ENCODE measurements around the gene LHX2.

The LHX2 gene

DNA sequence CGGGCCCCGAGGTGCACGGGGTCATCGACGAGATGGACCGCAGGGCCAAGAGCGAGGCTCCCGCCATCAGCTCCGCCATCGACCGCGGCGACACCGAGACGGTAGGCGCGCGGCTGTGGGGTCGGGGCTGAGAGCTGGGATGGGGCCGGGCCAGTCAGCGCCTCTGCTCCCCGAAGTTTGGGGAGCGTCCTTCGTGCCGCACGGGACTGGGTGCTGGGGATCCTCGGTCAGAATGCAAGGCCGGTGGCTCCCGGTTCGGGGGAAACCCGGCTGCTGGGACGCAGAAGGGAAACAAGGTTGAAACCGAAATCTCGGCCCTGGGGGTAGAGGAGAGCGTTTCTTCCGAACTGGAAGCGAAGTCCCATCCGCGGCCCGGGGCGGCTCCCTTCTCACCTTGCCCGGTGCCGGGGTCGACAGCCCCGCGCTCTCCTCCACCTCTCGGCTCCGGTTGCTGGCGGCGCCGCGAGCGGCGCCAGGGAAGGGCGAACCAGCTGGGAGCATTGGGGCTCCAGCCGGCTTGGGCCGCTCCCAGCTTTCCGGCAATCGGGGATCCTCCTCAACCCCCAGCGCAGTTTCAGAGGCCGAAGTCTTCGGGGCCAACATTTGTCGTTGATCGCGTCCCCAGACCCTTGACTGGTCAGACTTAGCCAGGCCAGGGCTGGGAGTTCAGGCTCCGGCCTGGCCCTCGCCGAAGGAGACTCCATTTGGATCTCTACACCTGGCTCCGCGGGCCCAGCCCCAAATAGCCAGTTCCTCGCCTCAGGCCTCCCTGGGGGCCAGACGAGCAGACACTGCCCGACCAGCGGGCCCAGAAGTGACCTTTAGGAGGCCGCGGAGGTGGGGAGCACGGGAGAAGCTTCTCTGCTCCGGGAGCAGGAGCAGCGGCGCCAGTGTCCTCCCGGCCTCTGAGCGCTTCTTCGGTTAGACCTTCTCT, 1.1 kb downstream of the LHX2 start:
- FAIRE-seq (no peak), DNase-seq (ENCODE audit: insufficient read length, low spot score) (no peak)

DNA sequence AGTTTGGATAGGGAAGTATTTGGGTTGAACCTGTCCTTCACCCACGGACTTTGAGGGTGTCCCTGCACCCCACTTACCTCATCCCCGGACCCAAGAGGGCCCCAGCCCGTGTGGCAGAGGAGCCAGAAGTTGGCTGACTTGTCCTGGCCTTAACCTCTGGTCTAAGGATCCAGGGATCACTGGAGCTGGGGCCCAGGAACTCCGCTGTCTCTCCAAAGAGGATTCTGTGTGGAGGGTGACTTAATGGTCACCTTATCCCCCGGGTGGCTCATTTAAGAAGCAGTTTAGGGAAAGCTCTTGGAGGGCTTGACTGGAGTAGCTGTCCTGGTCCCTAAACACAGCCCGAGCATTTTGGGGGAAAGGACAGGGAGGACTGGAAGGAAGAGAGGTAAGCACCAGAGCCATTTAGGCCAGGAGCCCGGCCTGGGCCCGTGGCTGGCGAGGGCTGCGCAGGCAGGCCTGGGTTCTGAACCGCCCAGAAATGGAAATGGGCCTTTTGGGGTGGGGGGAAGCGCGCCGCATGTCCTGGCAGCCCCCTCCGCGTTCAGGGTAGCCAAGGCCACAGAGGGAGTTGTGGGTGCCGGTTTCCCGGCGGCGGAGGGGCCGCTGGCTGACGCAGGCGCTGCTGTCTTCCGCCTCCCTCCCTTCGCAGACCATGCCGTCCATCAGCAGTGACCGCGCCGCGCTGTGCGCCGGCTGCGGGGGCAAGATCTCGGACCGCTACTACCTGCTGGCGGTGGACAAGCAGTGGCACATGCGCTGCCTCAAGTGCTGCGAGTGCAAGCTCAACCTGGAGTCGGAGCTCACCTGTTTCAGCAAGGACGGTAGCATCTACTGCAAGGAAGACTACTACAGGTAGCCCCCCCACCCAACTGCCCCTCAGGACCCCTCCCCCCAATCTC, 2.0 kb downstream of the LHX2 start:
- no peak for DNase-seq (ENCODE audit: insufficient read length, low spot score)
- no peak for FAIRE-seq

DNA sequence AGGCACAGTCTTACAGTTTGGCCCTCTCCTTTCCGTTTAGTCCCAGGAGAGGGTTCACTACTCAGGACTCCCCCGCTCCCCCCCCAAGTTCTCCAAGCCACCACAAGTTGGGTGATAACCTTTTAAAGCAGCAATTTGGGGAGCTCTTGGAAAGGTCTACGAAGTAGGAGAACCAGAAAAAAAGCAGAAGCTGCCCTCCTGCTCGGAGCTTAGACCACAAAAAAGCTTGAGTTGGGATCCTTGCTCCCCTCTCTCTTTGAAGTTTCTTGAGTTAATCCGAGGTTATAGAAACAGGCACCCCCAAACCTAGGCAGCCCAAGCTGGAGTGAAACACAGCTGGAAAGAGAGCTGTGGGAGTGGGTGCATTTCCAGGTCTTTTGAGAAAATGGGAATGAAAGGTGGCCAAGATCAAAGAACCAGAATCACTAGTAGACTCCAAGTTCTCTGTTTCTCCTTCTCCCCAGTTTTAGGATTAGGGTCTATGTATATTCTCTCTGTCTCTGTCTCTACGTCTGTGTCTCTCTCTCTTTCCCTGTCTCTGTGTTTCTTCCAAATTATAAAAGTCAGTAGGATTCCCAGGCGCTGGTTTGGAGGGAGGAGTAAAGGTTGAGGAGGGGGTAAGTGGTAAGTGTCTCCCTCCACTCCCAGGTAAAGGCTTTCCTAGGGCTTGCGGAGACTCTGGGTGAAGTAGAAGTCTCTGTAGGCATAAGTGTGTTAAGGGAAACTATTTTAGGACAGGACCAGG, 2.8 kb downstream of the LHX2 start:
- FAIRE-seq (no peak), DNase-seq (ENCODE audit: insufficient read length, low spot score) (no peak)

DNA sequence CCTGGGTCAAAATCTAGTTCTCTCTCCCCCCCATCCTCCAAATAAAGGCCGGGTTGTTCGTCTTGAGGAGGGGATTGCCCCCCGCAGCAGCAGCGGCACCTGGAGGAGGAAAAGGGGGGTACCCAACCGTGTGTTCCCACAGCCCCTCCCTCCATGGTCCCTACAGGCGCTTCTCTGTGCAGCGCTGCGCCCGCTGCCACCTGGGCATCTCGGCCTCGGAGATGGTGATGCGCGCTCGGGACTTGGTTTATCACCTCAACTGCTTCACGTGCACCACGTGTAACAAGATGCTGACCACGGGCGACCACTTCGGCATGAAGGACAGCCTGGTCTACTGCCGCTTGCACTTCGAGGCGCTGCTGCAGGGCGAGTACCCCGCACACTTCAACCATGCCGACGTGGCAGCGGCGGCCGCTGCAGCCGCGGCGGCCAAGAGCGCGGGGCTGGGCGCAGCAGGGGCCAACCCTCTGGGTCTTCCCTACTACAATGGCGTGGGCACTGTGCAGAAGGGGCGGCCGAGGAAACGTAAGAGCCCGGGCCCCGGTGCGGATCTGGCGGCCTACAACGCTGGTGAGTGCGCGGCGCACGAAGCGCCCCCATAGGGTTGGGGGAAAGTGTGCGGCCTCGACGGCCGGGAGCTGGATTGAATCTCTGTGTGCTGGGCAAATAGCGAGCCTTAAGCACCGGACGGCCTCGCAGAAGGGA, 3.5 kb downstream of the LHX2 start:
- FAIRE-seq = no peak

GRCh38 chr9:124015661-124016131, 4.1 kb downstream of the LHX2 start:
- DNase-seq (ENCODE audit: insufficient read length, low spot score) = no peak
- FAIRE-seq = no peak

More for the DNA sequence above, 3.5 kb downstream of the LHX2 start:
- no peak for DNase-seq (ENCODE audit: insufficient read length, low spot score)

- DNase-seq (ENCODE audit: insufficient read length, low spot score) (no peak), FAIRE-seq (no peak)
These were observed 4.8 kb downstream of the LHX2 start for GRCh38 chr9:124016175-124017050.

DNA sequence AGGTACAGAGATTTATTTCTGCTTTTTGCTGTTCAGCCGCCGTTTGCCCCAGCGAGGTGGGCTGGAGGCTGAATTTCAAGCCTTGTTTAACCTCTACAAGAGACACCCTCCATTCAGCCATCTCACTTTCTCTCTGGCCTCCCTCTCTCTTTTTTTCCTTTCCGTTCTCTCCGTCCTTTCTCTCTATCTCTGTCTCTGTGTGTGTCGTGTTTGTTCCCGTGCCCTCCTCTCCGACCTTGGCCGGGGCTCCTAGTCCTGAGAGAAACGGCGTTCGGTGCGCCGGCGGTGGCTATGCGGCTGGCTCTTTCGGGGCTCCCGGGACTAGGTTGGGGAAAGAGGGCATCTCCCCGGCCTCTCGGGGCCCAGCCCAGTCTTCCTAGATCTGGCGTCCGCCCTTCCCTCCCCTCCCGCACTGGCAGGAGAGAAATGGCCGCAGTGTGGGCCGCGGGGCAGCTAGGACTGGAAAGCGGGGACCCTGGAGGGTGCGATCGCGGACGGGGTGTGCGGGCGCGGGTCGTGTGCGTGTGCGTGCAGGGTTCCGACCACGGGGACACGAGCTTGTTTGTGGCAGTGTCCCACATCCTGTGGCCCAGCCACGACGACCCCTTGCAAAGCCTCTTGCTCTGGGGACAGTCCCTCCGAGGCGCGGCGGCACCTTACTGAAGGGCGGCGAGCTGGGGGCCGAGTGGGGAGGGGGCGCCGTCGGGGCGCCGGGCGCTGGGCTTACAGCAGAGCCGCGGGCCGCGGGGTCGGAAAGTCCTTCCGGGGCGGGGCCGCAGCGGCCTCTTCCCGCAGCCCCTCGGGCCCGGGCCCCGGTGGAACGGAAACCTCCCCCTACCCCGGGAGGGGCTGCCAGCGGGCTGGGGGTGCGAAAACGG, 5.7 kb downstream of the LHX2 start:
- no peak for FAIRE-seq

GRCh38 chr9:124017929-124018729, 6.6 kb downstream of the LHX2 start:
- no peak for DNase-seq (ENCODE audit: insufficient read length, low spot score)
- no peak for FAIRE-seq

More for the DNA sequence above, 5.7 kb downstream of the LHX2 start:
- no peak for DNase-seq (ENCODE audit: insufficient read length, low spot score)

DNA sequence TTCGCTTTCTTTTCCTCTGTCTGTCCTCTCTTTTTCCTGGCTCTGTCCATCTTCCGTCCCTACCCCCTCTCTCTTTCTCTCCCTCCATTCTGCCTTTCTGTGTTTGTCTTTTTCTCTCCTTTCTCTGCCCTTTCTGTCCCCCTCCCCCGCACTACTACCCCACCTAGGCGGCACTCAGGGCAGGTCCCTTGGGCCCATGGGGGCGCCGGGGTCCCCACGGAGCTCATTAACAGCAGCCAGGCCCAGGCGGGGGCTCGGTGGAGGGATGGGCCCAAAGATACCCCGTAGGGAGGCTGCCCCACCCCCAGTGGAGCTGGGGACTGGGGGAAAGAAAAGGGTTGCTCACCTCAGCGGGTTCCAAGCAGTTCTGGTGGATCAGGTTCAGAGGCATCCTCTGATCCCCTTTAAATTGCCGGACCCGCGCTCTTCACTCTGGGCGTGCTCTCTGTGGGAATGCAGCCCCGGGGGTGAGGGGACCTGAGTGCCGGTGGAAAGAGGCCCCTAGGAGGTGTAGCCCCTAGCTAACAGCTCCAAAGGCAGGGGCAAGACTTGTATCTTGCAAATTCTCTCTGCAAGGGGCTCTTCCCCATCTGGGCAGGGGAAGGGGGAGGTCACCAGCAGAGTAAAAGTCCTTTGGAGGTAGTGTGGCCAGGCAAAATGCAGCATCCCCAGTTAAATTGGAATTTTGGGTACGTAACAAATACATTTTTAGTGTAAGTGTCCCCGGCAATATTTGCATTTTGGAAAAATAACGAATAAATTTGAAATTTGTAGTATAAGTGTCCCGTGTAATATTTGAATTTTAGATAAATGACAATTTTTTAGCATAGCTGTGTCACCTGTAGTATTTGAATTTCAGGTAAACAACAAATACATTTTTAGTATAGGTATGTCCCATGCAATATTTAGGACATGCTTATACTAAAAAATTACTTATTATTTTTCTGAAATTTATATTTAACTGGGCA, 7.4 kb downstream of the LHX2 start:
- FAIRE-seq = no peak
- no peak for DNase-seq (ENCODE audit: insufficient read length, low spot score)

DNA sequence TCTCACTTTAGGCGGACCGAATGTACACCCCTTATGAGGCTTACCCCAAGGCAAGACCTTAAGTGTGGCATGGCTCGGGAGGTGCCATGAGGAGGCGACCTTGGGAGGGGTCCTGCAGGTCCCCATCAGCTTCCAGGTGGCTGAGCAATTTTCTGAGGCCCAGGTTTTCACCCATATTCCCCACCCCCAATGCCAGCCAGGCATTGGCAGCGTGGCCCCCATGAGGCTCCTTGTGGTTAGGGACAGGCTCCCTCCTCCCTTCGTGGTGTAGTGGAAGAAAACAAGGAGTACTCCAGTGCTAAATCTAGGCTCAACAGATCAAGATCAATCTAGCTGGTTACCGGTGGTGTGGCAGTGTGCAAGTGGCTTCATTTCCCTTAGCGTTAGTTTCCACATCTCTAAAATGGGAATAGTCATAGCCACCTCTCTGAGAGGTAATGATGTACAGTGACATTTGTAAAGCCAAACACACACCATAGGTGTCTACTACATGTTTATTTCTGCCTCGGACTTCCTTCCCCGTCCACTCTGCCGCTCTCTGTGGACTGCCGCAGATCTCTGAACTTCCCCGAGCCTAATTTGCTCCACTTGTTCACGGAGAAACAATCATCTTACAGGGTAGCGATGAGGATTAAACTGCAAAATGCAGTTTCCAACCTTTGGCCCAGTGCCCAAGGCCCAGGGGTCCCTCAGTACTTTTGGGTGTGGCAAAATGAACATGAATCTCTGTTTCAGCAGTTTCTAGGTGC, 8.4 kb downstream of the LHX2 start:
- FAIRE-seq = no peak
- no peak for DNase-seq (ENCODE audit: insufficient read length, low spot score)

DNA sequence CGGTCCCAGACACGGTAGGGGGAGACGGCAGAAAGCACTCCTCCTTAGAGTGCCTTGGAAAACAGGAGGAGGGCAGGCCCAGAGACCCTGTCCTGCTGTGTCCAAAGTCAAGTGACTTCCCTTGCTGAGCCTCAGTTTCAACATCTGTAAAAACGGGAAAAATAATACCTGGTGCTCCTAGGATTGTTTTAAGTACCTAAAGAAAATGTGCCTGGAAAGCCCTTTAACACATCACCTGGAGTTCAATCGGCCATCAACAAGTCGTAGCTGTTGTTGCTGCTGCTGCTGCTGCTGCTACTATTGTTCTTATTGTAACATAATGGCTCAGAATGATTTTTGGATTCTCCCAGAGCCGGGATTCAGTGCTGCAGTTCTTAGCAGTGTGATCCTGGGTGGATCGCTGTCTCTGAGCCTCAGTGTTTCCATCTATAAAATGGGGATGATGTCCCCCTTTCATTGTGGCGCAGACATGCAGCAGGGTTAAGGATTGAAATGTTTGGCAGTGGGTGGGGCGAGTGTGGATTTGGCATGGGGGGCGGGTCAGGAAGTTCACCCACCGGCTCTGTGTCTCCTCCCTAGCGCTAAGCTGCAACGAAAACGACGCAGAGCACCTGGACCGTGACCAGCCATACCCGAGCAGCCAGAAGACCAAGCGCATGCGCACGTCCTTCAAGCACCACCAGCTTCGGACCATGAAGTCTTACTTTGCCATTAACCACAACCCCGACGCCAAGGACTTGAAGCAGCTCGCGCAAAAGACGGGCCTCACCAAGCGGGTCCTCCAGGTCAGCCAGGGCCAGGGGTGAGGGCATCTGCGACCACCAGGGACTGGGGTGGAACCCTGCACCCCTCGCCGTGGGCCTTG, 9.2 kb downstream of the LHX2 start:
- DNase-seq (ENCODE audit: insufficient read length, low spot score) (no peak), FAIRE-seq (peak; percentile 55)

DNA sequence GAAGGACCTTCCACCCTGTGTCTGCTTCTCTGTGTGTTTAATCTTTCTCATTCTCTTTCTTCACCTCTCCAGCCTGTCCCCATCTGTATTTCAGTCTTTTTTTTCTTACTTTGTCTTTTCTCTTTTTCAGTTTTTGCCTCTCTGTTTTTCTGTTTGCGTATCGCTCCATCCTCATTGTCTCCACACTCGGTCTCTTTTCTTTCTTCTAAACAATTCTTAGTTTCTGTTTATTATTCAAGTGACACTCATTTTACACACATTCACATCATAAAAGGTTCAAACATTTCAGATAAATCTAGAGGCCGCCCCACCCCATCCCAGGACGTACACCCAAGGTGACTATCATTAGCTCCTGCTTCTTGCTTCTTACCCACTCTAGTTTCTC, 9.8 kb downstream of the LHX2 start:
- DNase-seq (ENCODE audit: insufficient read length, low spot score) = no peak
- no peak for FAIRE-seq

DNA sequence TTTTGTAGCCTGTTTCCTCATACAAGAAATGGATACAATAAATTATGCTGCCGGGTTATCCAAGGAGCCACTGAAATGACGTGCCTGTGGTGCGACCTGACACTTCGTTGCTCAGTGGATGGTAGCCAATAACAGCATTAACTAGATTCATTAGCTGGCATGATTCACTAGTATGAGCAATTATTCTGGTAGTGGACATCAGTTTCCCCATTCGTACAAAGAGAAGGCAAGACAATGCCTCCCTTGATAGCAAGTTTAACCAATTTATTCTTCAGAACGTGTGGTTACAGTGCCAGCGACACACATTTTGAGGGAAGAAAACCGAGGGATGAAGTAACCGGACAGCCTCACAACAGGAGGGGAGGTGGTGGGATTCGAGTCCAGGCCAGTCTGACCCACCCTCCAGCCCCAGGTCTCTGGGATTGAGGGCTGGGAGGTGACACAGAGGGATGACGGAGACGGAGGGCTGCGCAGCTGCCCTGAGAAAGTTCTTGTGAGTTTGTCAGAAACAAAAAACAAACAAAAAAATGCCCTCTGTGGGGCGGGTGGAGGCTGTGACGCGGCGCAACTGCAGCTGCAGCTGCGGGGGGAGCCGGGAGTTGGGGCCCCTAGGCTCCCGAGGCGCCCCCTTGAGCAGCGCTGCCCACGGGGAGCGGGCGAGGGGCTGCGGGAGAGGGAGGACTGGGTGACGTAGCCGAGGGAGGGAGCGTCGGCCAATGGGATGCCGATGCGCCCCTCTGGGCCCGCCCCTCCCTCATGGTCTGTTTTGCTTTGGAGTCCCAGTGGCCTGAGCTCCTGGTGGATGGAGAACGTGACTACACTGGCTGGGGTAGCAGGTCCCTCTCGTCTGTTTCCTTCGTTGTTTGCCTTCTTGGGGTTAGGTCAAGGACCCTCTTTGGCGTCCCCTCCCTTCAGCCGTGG, 10.9 kb downstream of the LHX2 start:
- no peak for FAIRE-seq
- DNase-seq (ENCODE audit: insufficient read length, low spot score) = no peak

- no peak for FAIRE-seq
These were observed 12.5 kb downstream of the LHX2 start for GRCh38 chr9:124024107-124024506.

More at GRCh38 chr9:124024107-124024506, 12.5 kb downstream of the LHX2 start:
- DNase-seq (ENCODE audit: insufficient read length, low spot score) = no peak

Measured in GM19239 (cell line).